ENCODE measurements around the gene KRTAP10-1.

The KRTAP10-1 gene

GRCh38 chr21:44492567-44493385 lies 47.2 kb downstream of the KRTAP10-1 start:
- no peak for DNase-seq (ENCODE audit: extremely low read depth in 1 of 2, low read depth in 1 of 2)

DNA sequence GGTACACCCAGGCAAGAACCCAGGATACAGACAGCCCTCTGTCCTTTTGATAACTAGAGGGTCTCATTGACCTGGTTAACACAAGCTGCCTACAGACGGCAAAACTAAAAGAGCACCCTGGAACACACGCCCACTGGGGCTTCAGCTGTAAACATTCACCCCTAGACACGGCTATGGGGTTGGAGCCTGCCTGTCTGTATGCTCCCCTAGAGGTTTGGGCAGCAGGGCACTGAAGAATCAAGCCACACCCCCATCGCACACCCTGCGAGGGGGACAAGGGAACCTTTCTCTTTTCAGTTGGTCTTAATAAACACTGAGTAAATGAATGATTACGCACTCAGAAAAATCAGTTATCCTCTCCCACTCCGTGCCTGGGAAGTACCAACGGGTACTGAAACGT lies 49.2 kb downstream of the KRTAP10-1 start:
- DNase-seq (ENCODE audit: extremely low read depth in 1 of 2, low read depth in 1 of 2) = no peak

- DNase-seq (ENCODE audit: extremely low read depth in 1 of 2, low read depth in 1 of 2) = no peak
These were observed 49.6 kb downstream of the KRTAP10-1 start for GRCh38 chr21:44490405-44490804.

- no peak for DNase-seq (ENCODE audit: extremely low read depth in 1 of 2, low read depth in 1 of 2)
These were observed 50.0 kb downstream of the KRTAP10-1 start for GRCh38 chr21:44489962-44490361.
